GM19468 (cell line): ENCODE measurements around the gene MERTK.
"Not testable (repeated sequence)": the region's sequence is repeated elsewhere in the genome, so short reads cannot be mapped to it uniquely, and the experiment has no call there.

Experiments
- ATAC-seq: cut with Tn5 transposase; IDR thresholded peaks from one replicate; pipeline ENCODE4 v1.9.1; 2021; ENCODE audit warnings: mild to moderate bottlenecking, moderate library complexity, moderate number of reproducible peaks; ENCODE audit not compliant: unreplicated experiment; ENCODE audit errors: extremely low read depth

The MERTK gene

DNA sequence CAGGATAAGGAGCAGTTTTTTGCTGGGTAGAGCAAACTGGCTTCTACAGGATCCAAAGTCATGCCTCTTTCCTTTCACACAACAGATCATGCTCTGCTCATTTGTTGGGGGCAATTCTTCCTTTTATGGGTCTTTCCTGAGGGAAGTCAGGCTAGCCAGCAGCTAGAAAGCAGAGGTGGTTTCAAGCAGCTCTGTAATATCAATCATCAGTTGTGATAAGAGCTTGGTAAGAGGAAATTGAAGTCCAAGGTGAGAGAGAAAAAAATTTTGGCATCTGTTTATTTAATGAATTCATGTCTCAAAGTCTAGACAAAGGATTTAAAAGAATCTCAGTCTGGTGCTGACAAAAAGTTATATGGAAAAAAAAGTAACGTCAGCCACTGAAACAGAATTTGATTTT is 162.9 kb downstream of the MERTK start:
- no peak for ATAC-seq

DNA sequence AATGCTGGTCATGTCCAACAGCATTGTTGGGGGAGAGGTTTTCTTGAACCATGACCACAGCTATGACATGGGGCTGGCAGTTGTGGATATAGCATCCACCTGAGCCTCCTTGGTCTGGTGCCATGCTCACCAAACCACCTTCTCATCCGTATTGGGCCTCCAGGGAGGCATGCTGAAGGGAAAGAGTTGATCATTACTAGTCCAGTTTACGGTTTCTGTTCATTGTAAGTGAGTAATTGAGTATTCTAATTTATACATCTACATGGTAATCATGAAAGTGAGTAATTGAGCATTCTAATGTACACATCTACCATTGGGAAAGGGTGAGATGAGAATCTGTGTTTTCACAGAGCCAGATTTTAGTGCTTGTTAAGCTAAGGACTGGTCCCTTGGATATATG is 163.4 kb downstream of the MERTK start:
- ATAC-seq, result no peak

DNA sequence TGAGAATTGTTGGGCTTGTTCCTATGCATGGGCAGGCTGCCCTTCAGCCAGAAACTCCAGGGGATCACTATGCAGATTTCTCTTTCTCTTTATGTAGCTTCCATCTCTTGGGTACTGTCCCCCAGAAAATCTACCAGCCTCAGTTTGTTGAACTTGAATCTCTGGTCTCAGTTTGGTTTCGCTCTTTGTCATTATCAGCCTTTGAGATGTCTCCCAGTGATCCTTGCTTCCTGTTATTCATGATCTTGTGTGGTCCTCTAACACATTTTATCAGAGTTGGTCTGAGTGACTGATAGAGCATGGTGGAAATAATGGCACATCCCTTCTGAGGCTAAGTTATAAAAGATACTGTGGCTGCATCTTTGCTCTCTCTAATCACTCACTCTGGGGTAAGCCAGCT is 164.5 kb downstream of the MERTK start:
- ATAC-seq, result no peak

DNA sequence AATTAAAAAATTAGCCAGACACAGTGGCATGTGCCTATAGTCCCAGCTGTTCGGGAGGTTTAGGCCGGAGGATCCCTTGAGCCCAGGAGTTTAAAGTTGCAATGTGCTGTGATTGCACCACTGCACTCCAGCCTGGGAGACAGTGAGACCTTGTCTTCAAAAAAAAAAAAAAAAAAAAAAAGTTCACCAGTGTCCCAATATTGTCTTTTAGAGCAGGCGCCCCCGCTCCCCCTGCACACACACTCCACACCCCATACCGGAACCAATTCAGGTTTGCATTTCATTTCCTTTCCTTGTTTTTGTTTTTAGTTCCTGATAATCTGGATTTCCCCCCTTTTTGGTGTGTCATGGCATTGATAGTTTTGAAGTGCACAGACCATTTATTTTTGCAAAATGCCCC is 167.1 kb downstream of the MERTK start:
- ATAC-seq, result no peak

DNA sequence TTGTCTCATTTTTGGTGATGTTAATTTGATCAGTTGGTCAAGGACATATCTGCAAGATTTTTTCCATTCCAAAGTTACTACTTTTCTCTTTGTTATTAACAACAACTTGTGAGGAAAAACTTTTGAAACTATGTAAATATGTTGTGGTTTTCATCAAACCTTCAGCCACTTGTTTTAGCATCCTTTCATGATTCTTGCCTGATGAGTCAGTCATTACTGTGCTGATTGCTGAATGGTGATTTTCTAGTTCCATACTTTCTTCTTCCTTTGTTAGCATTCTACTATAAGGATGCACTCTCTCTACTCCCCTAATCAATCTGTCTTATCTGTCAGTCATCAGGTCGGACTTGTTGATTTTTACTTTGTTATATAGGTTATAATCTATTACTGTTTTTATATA is 167.6 kb downstream of the MERTK start:
- ATAC-seq, result no peak

DNA sequence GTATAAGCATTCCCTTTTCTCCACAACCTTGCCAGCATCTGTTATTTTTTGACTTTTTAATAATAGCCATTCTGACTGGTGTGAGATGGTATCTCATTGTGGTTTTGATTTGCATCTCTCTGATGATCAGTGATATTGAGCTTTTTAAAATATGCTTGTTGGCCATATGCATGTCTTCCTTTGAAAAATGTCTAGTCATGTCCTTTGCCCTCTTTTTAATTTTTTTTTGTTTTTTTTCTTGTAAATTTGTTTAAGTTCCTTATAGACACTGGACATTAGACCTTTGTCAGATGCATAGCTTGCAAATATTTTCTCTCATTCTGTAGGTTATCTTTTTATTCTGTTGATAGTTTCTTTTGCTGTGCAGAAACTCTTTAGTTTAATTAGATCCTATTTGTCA is 171.4 kb downstream of the MERTK start:
- ATAC-seq, result not testable (repeated sequence)

DNA sequence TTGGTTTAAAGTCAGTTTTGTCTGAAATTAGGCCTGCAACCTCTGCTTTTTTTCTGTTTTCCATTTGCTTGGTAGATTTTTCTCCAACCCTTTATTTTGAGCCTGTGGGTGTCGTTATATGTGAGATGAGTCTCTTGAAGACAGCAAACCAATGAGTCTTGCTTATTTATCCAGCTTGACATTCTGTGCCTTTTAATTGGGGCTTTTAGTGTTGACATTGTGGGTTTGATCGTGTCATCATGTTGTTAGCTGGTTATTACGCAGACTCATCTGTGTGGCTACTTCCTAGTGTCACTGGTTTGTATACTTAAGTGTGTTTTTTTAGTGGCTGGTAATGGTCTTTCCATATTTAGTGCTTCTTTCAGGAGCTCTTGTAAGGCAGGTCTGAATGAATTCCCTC is 175.5 kb downstream of the MERTK start:
- ATAC-seq, result no peak

DNA sequence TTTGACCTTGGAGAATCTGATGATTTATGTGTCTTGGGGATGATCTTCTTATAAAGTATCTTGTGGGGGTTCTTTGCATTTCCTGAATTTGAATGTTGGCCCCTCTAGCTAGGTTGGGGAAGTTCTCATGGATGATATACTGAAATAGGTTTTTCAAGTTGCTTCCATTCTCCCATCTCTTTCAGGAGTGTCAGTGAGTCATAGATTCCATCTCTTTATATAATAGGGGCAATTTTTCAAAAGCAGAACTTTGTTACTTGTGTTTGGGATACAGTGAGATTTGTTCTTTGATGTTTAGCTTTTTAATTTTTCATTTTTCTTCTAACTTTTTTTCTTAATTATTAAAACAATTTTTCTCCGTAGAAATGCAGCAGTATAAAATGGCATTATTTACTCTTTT is 176.1 kb downstream of the MERTK start:
- ATAC-seq, result no peak

DNA sequence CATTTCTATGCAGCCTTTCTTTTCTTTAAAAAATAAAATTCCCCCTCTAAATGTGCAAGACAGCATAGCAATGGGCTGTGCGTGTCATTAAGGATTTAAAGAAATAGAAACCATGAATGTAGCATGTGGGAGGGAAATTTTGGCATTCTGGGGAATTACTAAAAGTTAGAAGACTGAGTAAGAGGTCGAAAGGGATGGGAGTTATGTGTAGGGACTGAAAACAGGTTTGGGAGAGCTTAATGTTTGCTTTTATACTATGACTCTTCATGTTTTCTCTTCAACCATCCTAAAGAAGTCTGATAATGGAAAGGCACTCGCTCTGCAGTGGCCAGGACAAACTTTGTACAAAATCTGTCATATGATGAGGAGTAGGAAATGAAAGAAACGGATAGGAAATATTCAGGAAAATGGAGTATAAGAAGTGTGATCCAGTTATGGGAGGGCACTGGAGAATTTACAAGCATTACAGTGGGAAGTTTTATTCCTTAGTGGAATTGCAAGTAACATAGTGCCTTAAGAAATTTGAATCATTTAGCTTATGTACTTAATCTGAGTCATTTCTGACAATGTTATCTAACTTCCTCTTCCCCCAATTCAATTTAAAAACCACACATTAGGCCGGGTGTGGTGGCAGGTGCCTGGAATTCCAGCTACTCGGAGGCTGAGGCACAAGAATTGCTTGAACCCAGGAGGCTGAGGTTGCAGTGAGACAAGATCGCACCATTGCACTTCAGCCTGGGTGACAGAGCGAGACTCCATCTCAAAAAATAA is 177.3 kb downstream of the MERTK start:
- no peak for ATAC-seq

DNA sequence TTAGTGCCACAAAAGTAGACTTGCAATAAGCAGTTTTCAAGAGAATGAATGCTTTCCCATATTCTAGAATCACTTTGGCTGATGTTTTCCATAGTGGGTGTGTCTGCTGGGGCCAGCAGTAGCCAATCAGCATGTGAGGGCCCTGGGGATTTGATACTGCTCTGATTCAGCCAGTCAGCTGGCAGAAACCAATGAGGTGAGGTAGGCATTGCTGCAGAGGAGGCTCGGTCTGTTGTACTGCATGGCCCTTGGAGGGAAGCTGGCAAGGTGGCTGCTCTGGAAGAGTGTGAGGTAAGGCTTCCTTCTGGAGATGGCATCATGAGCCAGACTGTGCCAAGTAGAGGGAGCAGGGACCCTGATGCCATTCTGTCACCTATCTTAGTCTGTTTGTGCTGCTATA is 179.4 kb downstream of the MERTK start:
- no peak for ATAC-seq
